H9 (cell line): ENCODE results near the gene DNAH8. TPM values are rescaled to one million over a fixed set of nuclear protein-coding genes. Genes with fewer than 3 reads are reported as not detected.

Experiments used
- DNase-seq: peaks from one replicate; pipeline ENCODE4 v3.0.0-alpha.2; 2017
- H2AFZ ChIP-seq: one replicate; pipeline ENCODE4 v1.6.1; 2013; ENCODE audit warnings: mild to moderate bottlenecking, low read length, control low read depth, moderate library complexity
- H2AK5ac ChIP-seq: 2 replicates; pipeline ENCODE4 v1.6.1; 2013; ENCODE audit warnings: low read length, control low read depth, mixed read lengths; ENCODE audit not compliant: insufficient read length
- H2BK120ac ChIP-seq: one replicate; pipeline ENCODE4 v1.6.1; 2013; ENCODE audit warnings: low read depth, mild to moderate bottlenecking, low read length, control low read depth, inconsistent platforms; ENCODE audit not compliant: poor library complexity, severe bottlenecking
- H2BK12ac ChIP-seq: 2 replicates; pipeline ENCODE4 v1.6.1; 2013; ENCODE audit warnings: low read length, control low read depth, mixed read lengths, low read depth; ENCODE audit not compliant: insufficient read length
- H2BK15ac ChIP-seq: 2 replicates; pipeline ENCODE4 v1.6.1; 2013; ENCODE audit warnings: low read depth, low read length, control low read depth
- H2BK20ac ChIP-seq: one replicate; pipeline ENCODE4 v1.6.1; 2013; ENCODE audit warnings: low read depth, mild to moderate bottlenecking, low read length, control low read depth, inconsistent platforms; ENCODE audit not compliant: poor library complexity, severe bottlenecking
- H2BK5ac ChIP-seq: 2 replicates; pipeline ENCODE4 v1.6.1; 2013; ENCODE audit warnings: low read length, control low read depth, mixed read lengths; ENCODE audit not compliant: insufficient read length
- H3K14ac ChIP-seq: 2 replicates; pipeline ENCODE4 v1.6.1; 2013; ENCODE audit warnings: low read length, control low read depth; ENCODE audit not compliant: insufficient read depth
- H3K18ac ChIP-seq: 2 replicates; pipeline ENCODE4 v1.6.1; 2013; ENCODE audit warnings: low read depth, mild to moderate bottlenecking, mixed read lengths, low read length, control low read depth; ENCODE audit not compliant: insufficient read length
- H3K23ac ChIP-seq: 2 replicates; pipeline ENCODE4 v1.6.1; 2013; ENCODE audit warnings: low read length, control low read depth, mixed read lengths, low read depth; ENCODE audit not compliant: insufficient read length
- H3K23me2 ChIP-seq: 2 replicates; pipeline ENCODE4 v1.6.1; 2013; ENCODE audit warnings: low read depth, mild to moderate bottlenecking, mixed read lengths, low read length, control low read depth; ENCODE audit not compliant: insufficient read length, poor library complexity, severe bottlenecking
- H3K27ac ChIP-seq: 2 replicates; pipeline ENCODE4 v1.5.1; 2013; ENCODE audit warnings: low read length, control low read depth, mixed read lengths, low read depth; ENCODE audit not compliant: insufficient read length
- H3K27me3 ChIP-seq: 2 replicates; pipeline ENCODE4 v1.6.1; 2013; ENCODE audit warnings: low read length, control low read depth, inconsistent platforms; ENCODE audit not compliant: insufficient read depth
- H3K4ac ChIP-seq: 2 replicates; pipeline ENCODE4 v1.6.1; 2013; ENCODE audit warnings: low read depth, mild to moderate bottlenecking, control low read depth, inconsistent platforms, low read length, moderate library complexity
- H3K4me1 ChIP-seq: 2 replicates; pipeline ENCODE4 v1.6.1; 2013; ENCODE audit warnings: low read length, control low read depth, inconsistent platforms; ENCODE audit not compliant: insufficient read depth
- H3K4me2 ChIP-seq: 2 replicates; pipeline ENCODE4 v1.6.1; 2013; ENCODE audit warnings: low read length, control low read depth, mixed read lengths; ENCODE audit not compliant: insufficient read length, insufficient read depth
- H3K56ac ChIP-seq: 2 replicates; pipeline ENCODE4 v1.6.1; 2013; ENCODE audit warnings: low read depth, mild to moderate bottlenecking, mixed read lengths, low read length, control low read depth; ENCODE audit not compliant: insufficient read length
- H3K79me1 ChIP-seq: 2 replicates; pipeline ENCODE4 v1.6.1; 2013; ENCODE audit warnings: low read depth, mild to moderate bottlenecking, moderate library complexity, low read length, control low read depth, inconsistent platforms; ENCODE audit not compliant: insufficient read depth, poor library complexity, severe bottlenecking
- H3K79me2 ChIP-seq: 2 replicates; pipeline ENCODE4 v1.6.1; 2013; ENCODE audit warnings: low read length, control low read depth, inconsistent platforms; ENCODE audit not compliant: insufficient read depth
- H3K9ac ChIP-seq: 2 replicates; pipeline ENCODE4 v1.6.1; 2013; ENCODE audit warnings: low read length, control low read depth, mixed read lengths; ENCODE audit not compliant: insufficient read length; ENCODE audit errors: extremely low read depth
- H3K9me3 ChIP-seq: one replicate; pipeline ENCODE4 v1.6.1; 2013; ENCODE audit warnings: low read depth, low read length, inconsistent platforms; ENCODE audit not compliant: control insufficient read depth
- H3T11ph ChIP-seq: one replicate; pipeline ENCODE4 v1.6.1; 2013; ENCODE audit warnings: mild to moderate bottlenecking, low read length, control low read depth, inconsistent platforms
- H4K20me1 ChIP-seq: one replicate; pipeline ENCODE4 v1.6.1; 2013; ENCODE audit not compliant: control insufficient read depth, insufficient read length, insufficient read depth
- H4K5ac ChIP-seq: 2 replicates; pipeline ENCODE4 v1.6.1; 2013; ENCODE audit warnings: low read depth, mild to moderate bottlenecking, mixed read lengths, low read length, control low read depth; ENCODE audit not compliant: insufficient read length
- H4K8ac ChIP-seq: replicated peaks from 2 replicates; pipeline ENCODE4 v1.6.1; 2013; ENCODE audit warnings: low read length, control low read depth, mixed read lengths, low read depth; ENCODE audit not compliant: insufficient read length
- H4K91ac ChIP-seq: 2 replicates; pipeline ENCODE4 v1.6.1; 2013; ENCODE audit warnings: low read depth, mild to moderate bottlenecking, moderate library complexity, mixed read lengths, low read length, control low read depth; ENCODE audit not compliant: insufficient read length
- H3K27ac Mint-ChIP-seq, 3 experiments: 2 replicates in 2 of 3; 3 replicates in 1 of 3; pipeline ENCODE4 v1.8.0; 2020 to 2021; ENCODE audit warnings: mixed read lengths in 3 of 3, mild to moderate bottlenecking in 1 of 3, moderate library complexity in 1 of 3
- H3K27me3 Mint-ChIP-seq: 2 replicates; pipeline ENCODE4 v1.8.0; 2021; ENCODE audit warnings: low read depth, mild to moderate bottlenecking, moderate library complexity, mixed read lengths
- H3K36me3 Mint-ChIP-seq, 3 experiments: 2 replicates in 2 of 3; 3 replicates in 1 of 3; pipeline ENCODE4 v1.8.0; 2020 to 2021; ENCODE audit warnings: low read depth in 3 of 3, mixed read lengths in 3 of 3; ENCODE audit not compliant: insufficient read depth in 1 of 3
- H3K4me1 Mint-ChIP-seq, 2 experiments: 2 replicates each; pipeline ENCODE4 v1.8.0; 2020; ENCODE audit warnings: mixed read lengths in 2 of 2
- H3K4me3 Mint-ChIP-seq, 2 experiments: 2 replicates in 1 of 2; 3 replicates in 1 of 2; pipeline ENCODE4 v1.8.0; 2020 to 2021; ENCODE audit warnings: mild to moderate bottlenecking in 2 of 2, mixed read lengths in 2 of 2, moderate library complexity in 1 of 2
- H3K9me3 Mint-ChIP-seq, 2 experiments: 2 replicates in 1 of 2; 3 replicates in 1 of 2; pipeline ENCODE4 v1.8.0; 2020; ENCODE audit warnings: mild to moderate bottlenecking in 2 of 2, mixed read lengths in 2 of 2, moderate library complexity in 1 of 2
- WGBS: extraction: QIAGEN DNeasy Blood & Tissue Kit; methylation state at CpG from one replicate; pipeline ENCODE4 v1.1.7; 2013; ENCODE audit warnings: missing lambda C conversion rate, low lambda C conversion rate, mixed read lengths; ENCODE audit not compliant: insufficient read length; ENCODE audit errors: extremely low coverage; 5-methylcytosine and 5-hydroxymethylcytosine counted together
- total RNA-seq: library from RNA; stranded (reverse); gene quantifications from 2 replicates; pipeline ENCODE4 v1.2.1, GENCODE V29; 2021
- TF ChIP-seq, protein P1 (sequence below): fragments of 200-600 bp; sonication (generic); conservative IDR thresholded peaks from 3 replicates; pipeline ENCODE4 v1.8.0; 2021; ENCODE audit warnings: antibody characterized with exemption, mild to moderate bottlenecking

The DNAH8 gene
- total RNA-seq, 1 experiment from 2014 or later, result not detected

GRCh38 chr6:39035681-39036080, 320.6 kb downstream of the DNAH8 start:
- peaks cover 14 to 19% of the 10 kb centered on the region in 2 experiments for H3K4me1 Mint-ChIP-seq
- Histone ChIP-seq H4K91ac (no peak overlapping the region), H4K5ac (no peak overlapping the region), H2AFZ (no peak overlapping the region), H3K27me3 (no peaks in the 10 kb centered on the region; the same call in 1 of the 2 replicates), H3K14ac (no peak overlapping the region), H2BK20ac (no peak overlapping the region), H2BK120ac (no peak overlapping the region), H3T11ph (no peak overlapping the region), H3K4me1 (no peaks in the 10 kb centered on the region), H3K4ac (no peak overlapping the region), H2BK12ac (no peak overlapping the region), H3K56ac (no peak overlapping the region), H4K8ac (no peak overlapping the region), H2AK5ac (no peak overlapping the region), H3K9ac (no peak overlapping the region), H3K23me2 (no peaks in the 10 kb centered on the region), H4K20me1 (no peaks in the 10 kb centered on the region), H3K23ac (no peak overlapping the region), H2BK5ac (no peak overlapping the region), H3K4me2 (no peak overlapping the region), H3K9me3 (no peaks in the 10 kb centered on the region), H2BK15ac (no peak overlapping the region), H3K18ac (no peak overlapping the region), H3K79me2 (no peaks in the 10 kb centered on the region), H3K79me1 (no peaks in the 10 kb centered on the region), H3K27ac (no peak overlapping the region)
- no peaks in the 10 kb centered on the region for H3K9me3 Mint-ChIP-seq
- H3K4me3 Mint-ChIP-seq, result no peak overlapping the region
- TF ChIP-seq, protein P1, sequence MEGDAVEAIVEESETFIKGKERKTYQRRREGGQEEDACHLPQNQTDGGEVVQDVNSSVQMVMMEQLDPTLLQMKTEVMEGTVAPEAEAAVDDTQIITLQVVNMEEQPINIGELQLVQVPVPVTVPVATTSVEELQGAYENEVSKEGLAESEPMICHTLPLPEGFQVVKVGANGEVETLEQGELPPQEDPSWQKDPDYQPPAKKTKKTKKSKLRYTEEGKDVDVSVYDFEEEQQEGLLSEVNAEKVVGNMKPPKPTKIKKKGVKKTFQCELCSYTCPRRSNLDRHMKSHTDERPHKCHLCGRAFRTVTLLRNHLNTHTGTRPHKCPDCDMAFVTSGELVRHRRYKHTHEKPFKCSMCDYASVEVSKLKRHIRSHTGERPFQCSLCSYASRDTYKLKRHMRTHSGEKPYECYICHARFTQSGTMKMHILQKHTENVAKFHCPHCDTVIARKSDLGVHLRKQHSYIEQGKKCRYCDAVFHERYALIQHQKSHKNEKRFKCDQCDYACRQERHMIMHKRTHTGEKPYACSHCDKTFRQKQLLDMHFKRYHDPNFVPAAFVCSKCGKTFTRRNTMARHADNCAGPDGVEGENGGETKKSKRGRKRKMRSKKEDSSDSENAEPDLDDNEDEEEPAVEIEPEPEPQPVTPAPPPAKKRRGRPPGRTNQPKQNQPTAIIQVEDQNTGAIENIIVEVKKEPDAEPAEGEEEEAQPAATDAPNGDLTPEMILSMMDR, result no peak
- WGBS, result no CpG with 5 or more reads among the region's 9 CpGs
- no peak for DNase-seq
- peaks cover 69% of the 10 kb centered on the region for H3K27me3 Mint-ChIP-seq
- no peaks in the 10 kb centered on the region for H3K36me3 Mint-ChIP-seq
- no peak overlapping the region for H3K27ac Mint-ChIP-seq
